Lower leg skin (tissue), 4 donors: ENCODE measurements around the gene TMEM150B. TPM values are rescaled to one million over a fixed set of nuclear protein-coding genes. Genes with fewer than 3 reads are reported as not detected.

Experiments
- DNase-seq, 2 donors: peaks; one replicate each; pipeline ENCODE4 v3.0.0-alpha.2; 2019; ENCODE audit warnings: low spot score in 2 of 2
- H3K4me3 ChIP-seq: fragments of 200-600 bp; sonication (generic); 2 replicates; pipeline ENCODE4 v1.5.1; 2017; ENCODE audit warnings: mild to moderate bottlenecking, low read depth; ENCODE audit not compliant: poor library complexity, severe bottlenecking
- CTCF ChIP-seq, 3 donors: fragments of 450-650 bp; IDR thresholded peaks; one replicate each; pipeline ENCODE4 v1.5.1; 2016; ENCODE audit warnings: antibody characterized with exemption in 3 of 3, mild to moderate bottlenecking in 3 of 3, moderate library complexity in 2 of 3
- POLR2A ChIP-seq, 2 donors: fragments of 450-650 bp; IDR thresholded peaks; one replicate each; pipeline ENCODE4 v1.6.1; 2016 to 2017; ENCODE audit warnings: antibody characterized with exemption in 2 of 2, mild to moderate bottlenecking in 1 of 2, moderate library complexity in 1 of 2
- WGBS, 2 donors: methylation state at CpG; one replicate each; pipeline ENCODE4 v1.1.5; 2018; 5-methylcytosine and 5-hydroxymethylcytosine counted together
- intact Hi-C: fragments of 100-400 bp; cut with DNase I; formaldehyde crosslinking; loops from one replicate; pipeline ENCODE4 v1.15.0; 2023; ENCODE audit warnings: low total_unique reads
- total RNA-seq, 4 donors: library from RNA; depleted of rRNA; stranded (reverse); fragments of >200 nt; gene quantifications; one replicate each; pipeline ENCODE4 v1.1.0, GENCODE V29; 2016

The TMEM150B gene
- total RNA-seq, 4 donors from 2014 or later = 0.58 TPM; not detected in 3

DNA sequence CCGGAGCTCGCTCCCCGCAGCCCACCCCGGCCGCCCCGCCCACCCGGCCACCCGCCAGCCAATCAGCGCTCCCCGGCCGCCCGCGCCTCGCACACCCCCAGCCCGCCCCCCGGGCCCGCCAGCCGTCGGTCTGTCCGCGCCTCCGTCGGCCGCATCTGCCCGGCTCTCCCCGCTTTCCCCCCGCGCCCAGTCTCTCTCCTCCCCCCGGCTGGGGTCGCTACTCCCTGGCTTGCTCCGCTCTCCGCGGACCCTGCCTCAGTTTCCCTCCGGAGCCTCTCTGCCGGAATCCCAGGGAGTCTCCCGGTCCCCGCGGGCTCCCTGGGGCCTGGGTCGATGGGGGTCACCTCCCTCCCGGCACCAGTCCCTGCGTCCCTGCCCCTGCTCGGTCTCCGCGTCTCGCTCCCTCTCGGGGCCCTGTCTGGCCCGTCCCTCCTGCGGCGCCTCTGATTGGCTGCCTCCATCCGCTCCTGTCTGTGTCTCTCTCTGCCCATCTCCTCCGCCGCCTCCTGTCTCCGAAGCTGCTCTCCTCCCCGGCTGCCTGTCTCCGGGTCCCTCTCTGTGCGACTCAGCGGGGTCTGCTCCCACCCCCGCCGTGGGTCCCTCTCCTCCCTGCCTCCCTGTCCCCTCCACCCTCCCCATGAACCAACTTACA, 44.6 kb upstream of the TMEM150B start:
- 0 to 2% methylated on average over 29 to 32 of the region's 59 CpGs for WGBS, 2 donors
- no peak overlapping the region for H3K4me3 ChIP-seq
- intact Hi-C loops = no loop called here
- TF ChIP-seq CTCF (IDR thresholded peaks at IDR 0.05) (no peak), POLR2A (IDR thresholded peaks at IDR 0.05) (no peak)
- no peak for DNase-seq

DNA sequence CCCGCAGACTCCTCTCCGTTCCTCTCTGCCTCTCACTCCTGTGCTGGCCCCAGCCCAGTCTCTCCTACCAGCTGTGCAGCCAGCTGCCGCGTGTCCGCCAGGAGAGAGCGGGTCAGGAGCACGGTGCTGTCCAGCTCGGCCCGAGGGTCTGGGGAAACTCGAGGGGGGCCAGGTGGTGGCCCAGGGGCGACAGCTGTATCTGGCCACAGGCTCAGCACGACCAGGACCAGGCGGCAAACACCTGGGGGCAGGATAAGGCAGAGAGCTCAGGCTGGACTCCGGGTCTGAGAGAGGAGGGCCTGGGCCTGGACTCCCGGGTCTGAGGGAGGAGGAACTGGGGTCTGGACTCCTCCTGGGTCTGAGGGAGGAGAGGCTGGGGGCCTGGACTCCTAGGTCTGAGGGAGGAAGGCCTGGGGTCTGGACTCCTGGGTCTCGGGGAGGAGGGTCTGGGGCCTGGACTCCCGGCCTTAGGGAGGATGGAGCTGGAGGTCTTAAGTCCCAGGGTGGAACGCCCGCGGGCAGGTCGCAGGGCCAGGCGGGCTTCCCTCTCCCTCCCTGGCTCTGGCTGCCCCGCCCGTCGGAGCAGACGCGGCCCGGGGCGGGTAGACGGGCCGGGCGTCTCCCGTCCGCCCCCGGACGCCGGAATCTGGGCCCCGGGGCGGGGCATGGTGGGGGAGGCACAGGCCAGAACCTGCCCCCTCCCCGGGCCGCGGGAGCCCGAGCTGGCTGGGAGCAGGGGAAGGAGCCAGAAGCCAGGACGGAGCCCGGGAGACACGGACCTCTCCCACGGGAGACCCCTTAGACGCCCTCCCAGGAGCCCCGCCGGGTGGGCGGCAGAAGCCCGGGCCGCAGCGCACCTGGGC, 43.8 kb upstream of the TMEM150B start:
- no peak for TF ChIP-seq CTCF (IDR thresholded peaks at IDR 0.05)
- no peak for TF ChIP-seq POLR2A (IDR thresholded peaks at IDR 0.05)
- no peak for DNase-seq
- H3K4me3 ChIP-seq = no peak overlapping the region
- 15 to 18% methylated on average over 32 to 42 of the region's 54 CpGs for WGBS, 2 donors
- intact Hi-C loops = no loop called here

- intact Hi-C loops = no loop called here
- WGBS, 2 donors = 91 to 92% methylated on average over 16 of the region's 16 CpGs
- DNase-seq = no peak
These were observed 43.0 kb upstream of the TMEM150B start for GRCh38 chr19:55368106-55368505.

GRCh38 chr19:55366790-55367189, 41.6 kb upstream of the TMEM150B start:
- WGBS, 2 donors = 84 to 98% methylated on average over 3 of the region's 3 CpGs
- intact Hi-C loops = no loop called here
- DNase-seq = no peak
- no peak overlapping the region for H3K4me3 ChIP-seq
- no peak for TF ChIP-seq POLR2A (IDR thresholded peaks at IDR 0.05)
- no peak for TF ChIP-seq CTCF (IDR thresholded peaks at IDR 0.05)

More at GRCh38 chr19:55368106-55368505, 43.0 kb upstream of the TMEM150B start:
- TF ChIP-seq CTCF (IDR thresholded peaks at IDR 0.05) (no peak), POLR2A (IDR thresholded peaks at IDR 0.05) (no peak)
- H3K4me3 ChIP-seq = no peak overlapping the region

DNA sequence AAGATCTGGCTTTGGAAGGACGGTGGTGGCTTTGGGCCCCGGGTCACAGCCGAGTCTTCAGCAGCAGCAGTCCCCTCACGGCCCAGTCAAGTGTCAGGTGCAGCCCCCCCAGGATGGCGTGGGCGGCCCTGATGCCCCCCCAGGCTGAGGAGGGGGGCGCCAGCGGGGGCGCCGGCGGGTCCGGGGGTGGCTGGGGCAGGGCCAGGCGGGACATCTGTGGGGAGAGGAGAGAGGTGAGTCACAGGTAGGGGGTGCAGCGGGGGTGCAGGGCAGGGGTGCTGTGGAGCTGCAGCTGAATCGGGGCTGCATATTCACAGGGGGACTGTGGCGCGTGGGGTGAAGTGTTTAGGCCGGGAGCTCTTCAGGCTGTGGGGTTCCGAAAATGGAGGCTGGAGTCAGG, 40.8 kb upstream of the TMEM150B start:
- no peak overlapping the region for H3K4me3 ChIP-seq
- 66 to 68% methylated on average over 19 of the region's 19 CpGs for WGBS, 2 donors
- intact Hi-C loops = no loop called here
- DNase-seq = no peak
- TF ChIP-seq CTCF (IDR thresholded peaks at IDR 0.05) (no peak), POLR2A (IDR thresholded peaks at IDR 0.05) (no peak)
